Panc1 (cell line): ENCODE data around the gene HTT-AS. TPM values are rescaled to one million over a fixed set of nuclear protein-coding genes. Genes with fewer than 3 reads are reported as not detected.

Experiments used
- ATAC-seq: fragments of 200-7000 bp; cut with Tn5 transposase; 2 replicates; pipeline ENCODE4 v1.9.1; 2020; ENCODE audit warnings: mild to moderate bottlenecking, moderate library complexity
- BruUV-seq: library from RNA; stranded (reverse); fragments of 400-500 nt; replicated peaks from 2 replicates; lab custom pipeline; 2021; lab: Mats Ljungman, UMichigan
- CTCF ChIA-PET: fragments of 300-600 bp; sonication (Branson Sonifier 250); formaldehyde crosslinking; loops from one replicate; lab custom pipeline; 2022; ENCODE audit warnings: antibody characterized with exemption; lab: Charles Lee
- POLR2A ChIA-PET: fragments of 300-600 bp; sonication (Branson Sonifier 250); formaldehyde crosslinking; loops from one replicate; lab custom pipeline; 2022; ENCODE audit warnings: antibody characterized with exemption; lab: Charles Lee
- DNase-seq: peaks from one replicate; pipeline ENCODE4 v3.0.0-alpha.2; 2010; ENCODE audit warnings: low read depth, low spot score
- H3K27ac ChIP-seq: 2 replicates; pipeline ENCODE4 v1.5.1; 2011; ENCODE audit warnings: mild to moderate bottlenecking, low read length, inconsistent platforms
- H3K27me3 ChIP-seq: fragments of 200-500 bp; sonication (Bioruptor generic); 2 replicates; pipeline ENCODE4 v1.6.0; 2014; ENCODE audit warnings: low read length, inconsistent platforms; ENCODE audit not compliant: control insufficient read depth, insufficient read depth
- H3K36me3 ChIP-seq: fragments of 200-500 bp; sonication (Bioruptor generic); 2 replicates; pipeline ENCODE4 v1.5.1; 2014; ENCODE audit warnings: inconsistent platforms, mild to moderate bottlenecking, low read length, moderate library complexity; ENCODE audit not compliant: control insufficient read depth, insufficient read depth
- H3K4me1 ChIP-seq: 2 replicates; pipeline ENCODE4 v1.5.1; 2011; ENCODE audit warnings: inconsistent platforms, mild to moderate bottlenecking, low read length, moderate library complexity; ENCODE audit not compliant: control insufficient read depth, insufficient read depth
- H3K4me3 ChIP-seq, 2 experiments: 2 replicates each; pipeline ENCODE4 v1.5.1; 2011 to 2012; ENCODE audit warnings: low read depth in 2 of 2, low read length in 2 of 2, mild to moderate bottlenecking in 2 of 2, inconsistent platforms in 1 of 2, moderate library complexity in 1 of 2
- H3K9me3 ChIP-seq: fragments of 200-500 bp; sonication (Bioruptor generic); 2 replicates; pipeline ENCODE4 v1.5.1; 2014; ENCODE audit warnings: low read depth, mild to moderate bottlenecking, inconsistent platforms, low read length, moderate library complexity; ENCODE audit not compliant: control insufficient read depth, insufficient read depth
- CTCF ChIP-seq: fragments of 450-650 bp; IDR thresholded peaks from 2 replicates; pipeline ENCODE4 v1.5.1; 2017; ENCODE audit warnings: mild to moderate bottlenecking
- POLR2AphosphoS5 ChIP-seq: IDR thresholded peaks from 2 replicates; pipeline ENCODE4 v1.6.1; 2012; ENCODE audit warnings: mild to moderate bottlenecking, low read depth, low read length, moderate library complexity
- REST ChIP-seq, 2 experiments: IDR thresholded peaks; 2 replicates each; pipeline ENCODE4 v1.6.1; 2011 to 2012; ENCODE audit warnings: low read depth in 2 of 2, control low read depth in 1 of 2, low read length in 1 of 2, mild to moderate bottlenecking in 1 of 2, moderate library complexity in 1 of 2; ENCODE audit not compliant: insufficient read depth in 1 of 2
- SIN3A ChIP-seq: IDR thresholded peaks from 2 replicates; pipeline ENCODE4 v1.6.1; 2012; ENCODE audit warnings: low read depth, mild to moderate bottlenecking, low read length, moderate library complexity, borderline replicate concordance; ENCODE audit not compliant: insufficient read depth
- TCF7L2 ChIP-seq: IDR thresholded peaks from 2 replicates; pipeline ENCODE4 v1.6.1; 2011; ENCODE audit warnings: mild to moderate bottlenecking, low read depth, low read length, inconsistent platforms
- in situ Hi-C: cut with HindIII; loops from 2 replicates; pipeline ENCODE4 v1.10.0; 2016; ENCODE audit warnings: low sequenced_read_pairs, low pct_unique_long_range_greater_than_20kb
- intact Hi-C: fragments of 100-400 bp; cut with micrococcal nuclease; formaldehyde crosslinking; loops from one replicate; pipeline ENCODE4 v1.10.0; 2022; ENCODE audit not compliant: unreplicated experiment
- total RNA-seq: library from RNA; stranded (reverse); gene quantifications from one replicate; pipeline ENCODE4 v1.2.1, GENCODE V29; 2021; ENCODE audit not compliant: unreplicated experiment

Gene HTT-AS
- total RNA-seq, 1 experiment from 2014 or later = not detected

GRCh38 chr4:3036131-3036952 is 38.0 kb downstream of the HTT-AS start:
- ATAC-seq = no peak
- POLR2A ChIA-PET = interaction anchor here (0.6 kb wide), 1 partner anchor 46 kb away, joined by 3 read pairs; no protein-coding TSS in a partner anchor
- H3K9me3 ChIP-seq = no peaks in the 10 kb centered on the region
- CTCF ChIA-PET = no interaction called here
- no peaks in the 10 kb centered on the region for H3K36me3 ChIP-seq
- no peak overlapping the region for H3K4me3 ChIP-seq
- intact Hi-C loops (no loop called here), in situ Hi-C loops (no loop called here)
- TF ChIP-seq REST (IDR thresholded peaks at IDR 0.05; ENCODE audit: insufficient read depth in 1 of 2, low read depth in 2 of 2, low read length in 1 of 2) (no peak), TCF7L2 (no peak), POLR2AphosphoS5 (no peak), SIN3A (no peak)
- H3K4me1 ChIP-seq = no peaks in the 10 kb centered on the region
- no peak overlapping the region for H3K27ac ChIP-seq
- DNase-seq = no peak
- BruUV-seq = no TSS peak
- H3K27me3 ChIP-seq = no peaks in the 10 kb centered on the region

GRCh38 chr4:3035674-3036073 is 38.7 kb downstream of the HTT-AS start:
- ATAC-seq (no peak), DNase-seq (no peak)
- ChIA-PET CTCF (no interaction called here), POLR2A (no interaction called here)
- no TSS peak for BruUV-seq
- Histone ChIP-seq H3K27ac (no peak overlapping the region), H3K9me3 (no peaks in the 10 kb centered on the region), H3K4me3 (no peak overlapping the region), H3K36me3 (no peaks in the 10 kb centered on the region), H3K4me1 (no peaks in the 10 kb centered on the region), H3K27me3 (no peaks in the 10 kb centered on the region)
- in situ Hi-C loops (no loop called here), intact Hi-C loops (no loop called here)
- TF ChIP-seq REST (IDR thresholded peaks at IDR 0.05; ENCODE audit: insufficient read depth in 1 of 2, low read depth in 2 of 2, low read length in 1 of 2) (no peak), CTCF (no peak), POLR2AphosphoS5 (no peak), SIN3A (no peak), TCF7L2 (no peak)
